HCT116 (cell line): ENCODE measurements around the gene SYNDIG1.

Experiments used
- ATF3 ChIP-seq: IDR thresholded peaks from 2 replicates; pipeline ENCODE4 v1.6.1; 2012
- CEBPB ChIP-seq: IDR thresholded peaks from 2 replicates; pipeline ENCODE4 v1.6.1; 2012; ENCODE audit warnings: low read depth
- CTCF ChIP-seq, 3 experiments: fragments of 200-600 bp in 1 of 3; sonication (generic) in 1 of 3; IDR thresholded peaks in 2 of 3; conservative IDR thresholded peaks in 1 of 3; 2 replicates each; pipeline ENCODE4 v1.5.1; 2012 to 2017; ENCODE audit warnings: low read depth in 2 of 3, low read length in 2 of 3, antibody characterized with exemption in 1 of 3, borderline replicate concordance in 1 of 3, control low read depth in 1 of 3, mild to moderate bottlenecking in 1 of 3, mixed read lengths in 1 of 3, mixed run types in 1 of 3, moderate library complexity in 1 of 3; ENCODE audit not compliant: insufficient read depth in 1 of 3
- EGR1 ChIP-seq: IDR thresholded peaks from 2 replicates; pipeline ENCODE4 v1.6.1; 2012; ENCODE audit warnings: low read depth
- EZH2 ChIP-seq: fragments of 200-600 bp; sonication (generic); IDR thresholded peaks from 2 replicates; pipeline ENCODE4 v1.6.1; 2017; ENCODE audit warnings: antibody characterized with exemption, mixed run types
- JUND ChIP-seq: IDR thresholded peaks from 2 replicates; pipeline ENCODE4 v1.6.1; 2012
- MAX ChIP-seq: IDR thresholded peaks from 2 replicates; pipeline ENCODE4 v1.6.1; 2012
- POLR2A ChIP-seq: IDR thresholded peaks from 2 replicates; pipeline ENCODE4 v1.7.0; 2011; ENCODE audit warnings: borderline replicate concordance; ENCODE audit not compliant: insufficient read depth, insufficient read length; ENCODE audit errors: extremely low read depth
- POLR2AphosphoS5 ChIP-seq: IDR thresholded peaks from 2 replicates; pipeline ENCODE4 v1.6.1; 2011; ENCODE audit warnings: mild to moderate bottlenecking, low read depth, low read length, moderate library complexity
- SIN3A ChIP-seq: IDR thresholded peaks from 2 replicates; pipeline ENCODE4 v1.6.1; 2012; ENCODE audit warnings: low read depth
- SP1 ChIP-seq: IDR thresholded peaks from 2 replicates; pipeline ENCODE4 v1.6.1; 2012; ENCODE audit warnings: low read depth
- SRF ChIP-seq: IDR thresholded peaks from 2 replicates; pipeline ENCODE4 v1.6.1; 2012; ENCODE audit warnings: low read depth
- YY1 ChIP-seq: IDR thresholded peaks from 2 replicates; pipeline ENCODE4 v1.6.1; 2011; ENCODE audit warnings: low read length, low read depth, moderate library complexity, mild to moderate bottlenecking; ENCODE audit not compliant: insufficient replicate concordance; ENCODE audit errors: extremely low read depth
- ZFX ChIP-seq: fragments of 450-650 bp; IDR thresholded peaks from 2 replicates; pipeline ENCODE4 v1.6.1; 2017

- TF ChIP-seq EZH2 (no peak), CTCF (IDR thresholded peaks at IDR 0.05 in 2 of 3, conservative IDR thresholded peaks at IDR 0.05 in 1 of 3; ENCODE audit: borderline replicate concordance in 1 of 3, insufficient read depth in 1 of 3, low read depth in 2 of 3, low read length in 2 of 3) (no peak), ATF3 (no peak), JUND (no peak), POLR2A (no peak), SRF (no peak), SP1 (no peak), MAX (no peak), SIN3A (no peak), CEBPB (no peak), ZFX (no peak), EGR1 (no peak), YY1 (no peak), POLR2AphosphoS5 (no peak)
These were observed 138.0 kb downstream of the SYNDIG1 start for GRCh38 chr20:24607402-24607801.
